Measurements from ENCODE around the gene CER1. TPM values are rescaled to one million over a fixed set of nuclear protein-coding genes. Genes with fewer than 3 reads are reported as not detected.
"Not testable (repeated sequence)": the region's sequence is repeated elsewhere in the genome, so short reads cannot be mapped to it uniquely, and the experiment has no call there.

Gene CER1
- total and polyA plus RNA-seq, 12 donors, result 0.30 to 0.35 TPM; not detected in 10

- intact Hi-C loops (cut with DNase I), result no loop called here
- H3K4me1 ChIP-seq, result peaks cover 0 to 29% (median 15%) of the 10 kb centered on the region in 9 donors
- no peak for TF ChIP-seq CTCF (IDR thresholded peaks at IDR 0.05)
These were observed 31.4 kb downstream of the CER1 start for GRCh38 chr9:14690948-14691730.

GRCh38 chr9:14687042-14687719 is 35.4 kb downstream of the CER1 start:
- ATAC-seq (no peak), DNase-seq (no peak)
- peaks cover 0 to 21% (median 4%) of the 10 kb centered on the region in 9 donors for H3K4me1 ChIP-seq
- no peak overlapping the region for H3K4me3 ChIP-seq
- TF ChIP-seq CTCF (IDR thresholded peaks at IDR 0.05), result no peak
- H3K27me3 ChIP-seq, result no peaks in the 10 kb centered on the region
- H3K27ac ChIP-seq, result no peak overlapping the region
- peaks cover 0 to 48% (median 8%) of the 10 kb centered on the region in 9 donors for H3K36me3 ChIP-seq
- intact Hi-C loops (cut with DNase I), result no loop called here
- WGBS, 2 donors, result 89 to 90% methylated on average over 12 of the region's 12 CpGs
- H3K9me3 ChIP-seq, result peaks cover 0 to 3% (median 0%) of the 10 kb centered on the region in 11 donors

More at GRCh38 chr9:14690948-14691730, 31.4 kb downstream of the CER1 start:
- H3K27me3 ChIP-seq, result peaks cover 0 to 4% (median 0%) of the 10 kb centered on the region in 7 donors
- no peak overlapping the region for H3K4me3 ChIP-seq
- DNase-seq, result no peak
- no peak for ATAC-seq
- 91 to 93% methylated on average over 7 of the region's 7 CpGs for WGBS, 2 donors
- H3K27ac ChIP-seq, result no peak overlapping the region
- H3K9me3 ChIP-seq, result no peaks in the 10 kb centered on the region
- peaks cover 0 to 42% (median 8%) of the 10 kb centered on the region in 9 donors for H3K36me3 ChIP-seq

- Histone ChIP-seq H3K27ac (no peak overlapping the region), H3K9me3 (peaks cover 0 to 3% (median 0%) of the 10 kb centered on the region in 11 donors)
- intact Hi-C loops (cut with DNase I), result no loop called here
These were observed 36.4 kb downstream of the CER1 start for GRCh38 chr9:14686168-14686567.

GRCh38 chr9:14682616-14683015 is 39.9 kb downstream of the CER1 start:
- H3K4me3 ChIP-seq; ATAC-seq; intact Hi-C loops (cut with DNase I); H3K27me3 ChIP-seq; H3K27ac ChIP-seq; H3K4me1 ChIP-seq; H3K9me3 ChIP-seq; DNase-seq: not testable (repeated sequence)
- H3K36me3 ChIP-seq, result peaks cover 0 to 44% (median 0%) of the 10 kb centered on the region in 9 donors
- 91 to 94% methylated on average over 4 of the region's 4 CpGs for WGBS, 2 donors

More at GRCh38 chr9:14686168-14686567, 36.4 kb downstream of the CER1 start:
- no peak for ATAC-seq
- DNase-seq, result no peak
- Histone ChIP-seq H3K36me3 (peaks cover 0 to 48% (median 8%) of the 10 kb centered on the region in 9 donors), H3K27me3 (no peaks in the 10 kb centered on the region), H3K4me1 (peaks cover 0 to 11% (median 0%) of the 10 kb centered on the region in 9 donors), H3K4me3 (no peak overlapping the region)
- TF ChIP-seq CTCF (IDR thresholded peaks at IDR 0.05), result no peak

Measured in heart right ventricle (tissue), 16 donors.